Measurements from ENCODE around the gene WDR54.

WDR54 gene

GRCh38 chr2:74383254-74383653 lies 38.3 kb upstream of the WDR54 start:
- Histone ChIP-seq H3K4me1 (ENCODE audit: insufficient read depth, low read length, severe bottlenecking) (peaks cover 11% of the 10 kb centered on the region), H4K20me1 (ENCODE audit: insufficient read depth, low read length) (no peaks in the 10 kb centered on the region), H3K36me3 (ENCODE audit: insufficient read depth, low read length) (peaks cover 7% of the 10 kb centered on the region; the same call in 1 of the 2 replicates), H3F3A (ENCODE audit: insufficient read depth, low read length) (no peaks in the 10 kb centered on the region), H2AFZ (ENCODE audit: low read length) (no peak overlapping the region), H3K27me3 (ENCODE audit: insufficient read depth, low read length) (no peaks in the 10 kb centered on the region), H3K9me2 (ENCODE audit: low read depth, low read length) (no peaks in the 10 kb centered on the region), H3K4me2 (ENCODE audit: low read length) (no peak overlapping the region), H3K79me2 (ENCODE audit: insufficient read depth, low read length) (no peaks in the 10 kb centered on the region), H3K9ac (ENCODE audit: low read length) (no peak overlapping the region), H3K9me3 (ENCODE audit: low read length) (no peaks in the 10 kb centered on the region), H3K27ac (ENCODE audit: low read depth, low read length, poor library complexity, severe bottlenecking) (no peak overlapping the region), H3K4me3 (ENCODE audit: low read depth, low read length, poor library complexity, severe bottlenecking) (no peak overlapping the region)
- TF ChIP-seq CTCF (IDR thresholded peaks at IDR 0.05; ENCODE audit: low read length): no peak
- TF ChIP-seq EZH2 (IDR thresholded peaks at IDR 0.05; ENCODE audit: borderline replicate concordance, low read length): no peak

GRCh38 chr2:74384051-74384450 lies 37.5 kb upstream of the WDR54 start:
- peaks cover 11% of the 10 kb centered on the region for H3K4me1 ChIP-seq (ENCODE audit: insufficient read depth, low read length, severe bottlenecking)
- no peak for TF ChIP-seq CTCF (IDR thresholded peaks at IDR 0.05; ENCODE audit: low read length)
- no peak for TF ChIP-seq EZH2 (IDR thresholded peaks at IDR 0.05; ENCODE audit: borderline replicate concordance, low read length)
- H3K79me2 ChIP-seq (ENCODE audit: insufficient read depth, low read length): no peaks in the 10 kb centered on the region
- no peak overlapping the region for H3K9ac ChIP-seq (ENCODE audit: low read length)
- no peaks in the 10 kb centered on the region for H3K27me3 ChIP-seq (ENCODE audit: insufficient read depth, low read length)
- peaks cover 7% of the 10 kb centered on the region; the same call in 1 of the 2 replicates for H3K36me3 ChIP-seq (ENCODE audit: insufficient read depth, low read length)
- no peaks in the 10 kb centered on the region for H3K9me3 ChIP-seq (ENCODE audit: low read length)
- no peaks in the 10 kb centered on the region for H3F3A ChIP-seq (ENCODE audit: insufficient read depth, low read length)
- H4K20me1 ChIP-seq (ENCODE audit: insufficient read depth, low read length): no peaks in the 10 kb centered on the region
- no peak overlapping the region for H3K4me3 ChIP-seq (ENCODE audit: low read depth, low read length, poor library complexity, severe bottlenecking)
- H3K9me2 ChIP-seq (ENCODE audit: low read depth, low read length): no peaks in the 10 kb centered on the region
- no peak overlapping the region for H3K4me2 ChIP-seq (ENCODE audit: low read length)
- H3K27ac ChIP-seq (ENCODE audit: low read depth, low read length, poor library complexity, severe bottlenecking): no peak overlapping the region
- H2AFZ ChIP-seq (ENCODE audit: low read length): no peak overlapping the region

- no peak for TF ChIP-seq CTCF (IDR thresholded peaks at IDR 0.05; ENCODE audit: low read length)
- TF ChIP-seq EZH2 (IDR thresholded peaks at IDR 0.05; ENCODE audit: borderline replicate concordance, low read length): no peak
- Histone ChIP-seq H3K27ac (ENCODE audit: low read depth, low read length, poor library complexity, severe bottlenecking) (no peak overlapping the region), H3K9me2 (ENCODE audit: low read depth, low read length) (no peaks in the 10 kb centered on the region), H2AFZ (ENCODE audit: low read length) (no peak overlapping the region), H4K20me1 (ENCODE audit: insufficient read depth, low read length) (no peaks in the 10 kb centered on the region), H3K9ac (ENCODE audit: low read length) (no peak overlapping the region), H3K4me3 (ENCODE audit: low read depth, low read length, poor library complexity, severe bottlenecking) (no peak overlapping the region), H3K4me1 (ENCODE audit: insufficient read depth, low read length, severe bottlenecking) (peaks cover 12% of the 10 kb centered on the region), H3K9me3 (ENCODE audit: low read length) (no peaks in the 10 kb centered on the region), H3K27me3 (ENCODE audit: insufficient read depth, low read length) (no peaks in the 10 kb centered on the region), H3K4me2 (ENCODE audit: low read length) (no peak overlapping the region), H3K36me3 (ENCODE audit: insufficient read depth, low read length) (peaks cover 7% of the 10 kb centered on the region; the same call in 1 of the 2 replicates), H3F3A (ENCODE audit: insufficient read depth, low read length) (no peaks in the 10 kb centered on the region), H3K79me2 (ENCODE audit: insufficient read depth, low read length) (no peaks in the 10 kb centered on the region)
These were observed 36.1 kb upstream of the WDR54 start for GRCh38 chr2:74385396-74385795.

Data from OCI-LY1 (cell line).